ENCODE measurements around the gene SNU13.
"Not testable (repeated sequence)": the region's sequence is repeated elsewhere in the genome, so short reads cannot be mapped to it uniquely, and the experiment has no call there.

GRCh38 chr22:41663594-41663993, 25.1 kb downstream of the SNU13 start:
- not testable (repeated sequence) for TF ChIP-seq CTCF (conservative IDR thresholded peaks at IDR 0.05; ENCODE audit: low read depth, low read length); EZH2 (IDR thresholded peaks at IDR 0.05; ENCODE audit: borderline replicate concordance, low read depth, low read length, poor library complexity, severe bottlenecking)
